NCI-H748 (cell line): ENCODE measurements around the gene TSEN54.

ENCODE experiments used
- DNase-seq: peaks from one replicate; lab custom pipeline; 2025; ENCODE audit not compliant: unreplicated experiment; lab: John Stamatoyannopoulos, UW

TSEN54 gene

DNA sequence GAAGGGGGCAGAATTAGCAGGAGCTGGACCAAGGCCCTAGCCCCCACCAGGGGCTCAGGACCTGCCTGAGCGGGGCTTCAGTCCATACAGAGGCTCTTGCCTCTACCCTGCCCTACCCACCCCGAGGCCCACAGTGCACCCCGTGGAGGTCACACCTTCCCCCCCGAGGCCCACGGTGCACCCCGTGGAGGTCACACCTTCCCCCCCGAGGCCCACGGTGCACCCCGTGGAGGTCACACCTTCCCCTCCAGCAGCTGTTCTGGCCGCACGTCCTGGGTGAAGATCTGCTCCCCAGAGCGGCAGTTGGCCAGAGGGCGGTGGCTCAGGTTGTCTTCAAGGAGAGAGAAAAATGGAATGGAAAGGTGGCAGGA is 12.4 kb upstream of the TSEN54 start:
- DNase-seq: no peak

DNA sequence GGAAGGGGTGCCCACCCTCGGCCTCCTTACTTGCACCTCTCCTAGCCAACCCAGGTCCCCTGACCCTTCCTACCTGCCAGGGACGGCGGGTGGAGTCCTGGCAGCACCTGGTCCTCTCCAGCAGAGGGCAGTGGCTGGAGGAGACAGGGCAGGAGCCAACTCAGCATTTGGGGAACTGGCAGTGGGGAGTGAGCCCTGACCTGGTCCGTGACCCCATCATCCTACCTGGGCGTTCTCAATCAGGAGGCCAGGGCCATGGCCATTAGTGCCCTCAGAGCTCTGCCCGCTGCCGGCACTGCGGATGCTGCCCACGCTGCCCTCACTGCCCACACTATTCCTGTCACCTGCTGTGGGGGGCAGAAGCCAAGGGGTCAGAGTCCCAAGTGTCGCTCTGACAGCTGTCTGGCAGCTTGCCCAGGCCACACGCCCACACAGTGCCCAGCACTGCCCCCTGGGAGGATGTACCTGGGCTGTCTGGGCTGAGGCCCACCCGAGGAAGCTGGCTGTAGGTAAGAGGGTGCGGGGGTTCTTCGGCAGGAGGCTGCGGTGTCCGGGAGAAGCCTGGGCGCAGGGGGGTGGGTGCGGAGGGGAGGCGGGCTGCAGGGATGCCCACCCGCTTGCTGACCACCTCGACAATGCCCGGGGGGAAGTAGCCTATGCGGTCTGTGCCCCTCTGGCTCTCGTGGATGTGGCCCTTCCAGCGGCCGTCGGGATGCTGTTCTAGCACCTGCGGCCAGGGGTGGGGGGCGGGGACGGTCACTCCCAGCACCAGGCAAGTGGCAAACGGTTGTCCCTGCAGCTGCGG is 11.8 kb upstream of the TSEN54 start:
- DNase-seq: peak; percentile 4

DNA sequence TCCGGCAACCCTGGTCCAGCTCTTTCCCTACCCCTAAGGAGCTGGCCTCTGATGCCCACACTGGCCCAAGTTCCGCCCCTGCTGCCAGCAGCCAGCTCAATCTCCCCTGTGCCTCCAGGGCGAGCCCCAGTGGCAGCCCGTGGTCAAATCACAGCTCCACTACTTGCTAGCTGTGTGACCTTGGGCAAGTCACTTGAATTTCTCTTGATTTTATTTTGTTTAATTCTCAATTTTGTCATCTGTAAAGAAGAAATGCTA is 11.2 kb upstream of the TSEN54 start:
- DNase-seq: no peak

DNA sequence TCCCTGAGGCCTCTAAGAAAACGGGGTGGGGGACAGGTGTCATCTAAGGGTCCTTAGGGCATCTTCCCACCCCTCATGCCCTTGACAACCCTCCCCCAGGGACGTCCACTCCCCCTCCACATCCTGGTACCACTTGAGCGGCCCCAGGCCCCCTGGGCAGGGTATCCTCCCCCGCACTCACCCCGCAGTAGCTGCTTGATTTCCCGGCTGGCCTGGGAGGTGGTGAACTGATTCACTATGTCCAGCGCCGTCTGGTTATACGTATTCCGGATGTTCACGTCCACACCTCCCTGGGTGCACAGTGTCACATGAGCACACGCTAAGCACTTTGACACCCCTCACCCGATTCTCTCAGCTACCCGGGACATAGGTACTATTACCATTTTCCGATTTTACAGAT is 10.7 kb upstream of the TSEN54 start:
- DNase-seq: no peak

DNA sequence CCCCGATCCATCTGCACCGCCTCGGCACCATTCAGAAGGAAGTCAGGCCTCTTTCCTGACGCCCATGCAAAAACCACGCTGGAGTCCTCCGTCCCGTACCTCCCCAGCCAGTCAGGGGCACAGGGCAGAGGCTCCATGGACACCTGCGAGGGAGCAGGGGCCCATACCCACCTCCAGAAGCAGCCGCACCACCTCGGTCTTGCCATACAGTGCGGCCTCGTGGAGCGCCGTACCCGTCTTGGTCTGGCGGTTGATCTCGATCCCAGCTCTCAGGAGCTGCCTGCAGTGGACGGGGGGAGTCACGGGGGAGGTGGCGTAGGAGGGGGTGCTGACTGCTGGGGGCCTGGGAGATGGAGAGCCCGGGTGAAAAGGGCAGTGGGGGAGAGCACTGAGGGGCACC is 10.2 kb upstream of the TSEN54 start:
- no peak for DNase-seq

DNA sequence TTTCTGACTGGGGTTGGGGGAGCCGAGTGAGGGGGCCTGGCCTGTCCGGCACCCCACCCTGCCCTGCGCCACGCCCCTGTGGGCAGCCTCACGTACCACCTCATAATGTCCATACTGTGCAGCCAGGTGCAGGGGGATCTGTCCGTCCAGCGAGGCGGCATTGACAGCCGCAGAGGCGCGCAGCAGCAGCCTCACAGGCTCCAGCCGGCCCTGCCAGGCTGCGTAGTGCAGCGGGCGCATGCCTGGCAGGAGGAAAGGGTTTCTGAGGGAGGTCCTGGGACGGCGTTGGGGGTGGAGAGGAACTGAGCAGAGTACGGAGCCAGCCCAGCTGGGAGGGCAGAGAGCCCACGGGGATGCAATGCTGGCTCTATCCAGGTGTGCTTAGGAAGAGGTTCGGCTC is 9.4 kb upstream of the TSEN54 start:
- DNase-seq: no peak

DNA sequence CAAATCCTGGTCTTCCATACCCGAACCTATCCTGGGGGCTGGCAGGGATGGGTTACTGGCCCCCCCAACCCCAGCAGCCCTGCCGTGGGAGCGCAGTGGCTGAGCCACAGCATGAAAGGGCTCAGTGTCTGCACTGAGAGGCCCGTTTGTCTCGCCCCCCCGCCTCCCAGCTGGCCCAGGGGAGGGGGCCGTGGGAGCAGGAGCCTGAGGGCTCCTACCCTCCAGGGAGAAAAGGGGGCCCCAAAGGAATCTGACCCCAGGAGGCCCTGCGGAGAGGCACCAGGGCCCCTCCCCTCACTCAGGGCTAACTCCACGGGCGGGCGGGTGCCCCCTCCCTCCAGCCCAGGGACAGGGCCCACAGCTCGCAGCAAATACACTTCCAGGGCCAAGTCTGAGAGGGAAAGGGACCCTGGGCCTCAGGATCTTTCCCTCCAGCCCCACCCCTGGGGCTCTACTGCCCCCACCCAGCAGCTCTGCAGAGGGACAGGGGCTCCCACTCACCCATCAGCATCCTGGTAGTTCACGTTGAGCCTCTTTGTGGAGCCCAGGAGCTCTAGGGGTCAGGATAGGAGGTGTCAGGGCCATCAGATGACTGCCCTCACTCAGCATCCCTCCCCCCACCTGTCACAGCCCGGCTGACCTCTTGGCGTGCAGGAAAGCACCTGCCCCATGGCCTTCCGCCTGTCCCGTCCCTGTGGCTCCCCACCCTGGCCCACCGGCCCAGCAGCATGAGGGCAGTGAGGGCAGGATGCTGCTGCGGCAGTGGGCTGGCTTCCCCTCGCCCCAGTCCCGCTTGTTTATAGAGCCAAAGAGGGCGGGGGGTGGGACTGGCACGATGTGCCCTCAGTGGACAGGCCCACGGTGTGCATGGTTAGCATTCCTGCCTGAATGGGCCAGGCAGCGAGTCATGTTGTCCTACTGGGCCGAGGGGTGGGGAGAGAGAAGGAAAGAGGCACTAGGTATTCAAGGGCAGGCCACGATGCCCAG is 8.3 kb upstream of the TSEN54 start:
- DNase-seq: no peak

DNA sequence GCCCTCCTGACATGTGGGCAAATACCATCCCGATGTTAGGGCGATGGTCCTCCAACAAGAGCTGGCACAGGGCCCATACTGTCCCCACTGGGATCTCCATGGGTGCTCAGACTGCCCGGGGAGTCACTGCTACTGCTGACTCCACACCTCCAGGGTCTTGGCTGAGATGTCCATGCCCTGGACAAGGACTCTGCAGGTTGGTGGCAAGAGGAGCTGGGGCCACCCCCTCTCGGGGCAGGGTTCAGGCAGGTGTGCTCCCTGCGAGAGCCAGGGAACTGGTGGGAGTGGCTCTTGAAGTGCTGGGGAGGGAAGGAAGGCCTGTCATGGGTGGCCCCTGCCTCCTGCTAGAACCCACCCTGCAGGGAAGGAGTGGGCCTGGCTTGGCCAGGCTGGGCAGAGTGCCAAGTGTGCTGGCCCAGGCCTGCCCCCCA is 7.4 kb upstream of the TSEN54 start:
- DNase-seq: no peak

DNA sequence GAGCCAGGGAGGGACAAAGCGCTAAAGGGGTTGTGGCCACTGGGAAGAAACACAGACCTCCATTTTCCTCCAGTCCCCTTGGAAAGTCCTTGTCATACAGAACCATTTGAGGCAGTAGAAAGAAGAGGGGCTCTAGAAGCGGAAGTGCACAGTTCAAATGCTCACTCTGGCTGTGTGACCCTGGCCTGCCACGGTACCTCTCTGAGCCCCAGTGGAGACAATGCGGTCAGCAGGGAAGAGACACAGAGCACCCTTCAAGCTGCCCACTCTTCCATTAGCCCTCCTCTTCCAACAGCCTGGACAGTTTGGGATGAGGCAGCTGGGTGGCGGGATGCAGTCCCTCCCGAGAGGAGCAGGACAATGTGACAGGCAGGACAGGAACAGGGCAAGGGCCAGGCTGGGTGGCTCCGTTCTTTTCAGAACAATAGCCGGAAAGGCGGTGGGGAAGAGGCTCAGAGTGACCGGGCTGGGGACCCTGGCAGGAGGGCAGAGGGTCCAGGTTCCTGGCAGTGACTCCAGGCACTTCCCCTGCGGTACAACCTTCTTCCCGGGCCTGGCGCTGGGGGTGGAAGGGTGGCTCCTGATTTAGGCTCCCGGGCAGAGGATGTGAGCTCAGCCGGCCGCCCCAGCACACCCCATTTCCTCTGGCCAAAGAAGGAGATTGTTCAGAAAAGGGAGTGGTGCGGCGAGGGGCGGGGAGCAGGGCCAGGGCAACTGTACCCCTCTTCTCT is 6.6 kb upstream of the TSEN54 start:
- DNase-seq: no peak

DNA sequence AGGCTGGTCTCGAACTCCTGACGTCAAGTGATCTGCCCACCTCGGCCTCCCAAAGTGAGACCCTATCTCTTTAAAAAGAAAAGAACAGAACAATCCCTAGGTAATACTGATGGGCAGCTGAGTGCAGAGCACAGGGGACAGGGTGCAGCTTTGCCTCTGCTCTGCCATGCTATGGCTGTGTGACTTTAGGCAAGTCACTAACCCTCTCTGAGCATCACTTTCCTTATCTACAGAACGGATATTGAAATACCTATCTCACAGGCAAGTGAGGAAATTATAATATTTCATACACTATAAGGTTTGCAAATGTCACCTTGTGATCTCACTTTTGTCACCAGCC is 5.1 kb upstream of the TSEN54 start:
- no peak for DNase-seq

DNA sequence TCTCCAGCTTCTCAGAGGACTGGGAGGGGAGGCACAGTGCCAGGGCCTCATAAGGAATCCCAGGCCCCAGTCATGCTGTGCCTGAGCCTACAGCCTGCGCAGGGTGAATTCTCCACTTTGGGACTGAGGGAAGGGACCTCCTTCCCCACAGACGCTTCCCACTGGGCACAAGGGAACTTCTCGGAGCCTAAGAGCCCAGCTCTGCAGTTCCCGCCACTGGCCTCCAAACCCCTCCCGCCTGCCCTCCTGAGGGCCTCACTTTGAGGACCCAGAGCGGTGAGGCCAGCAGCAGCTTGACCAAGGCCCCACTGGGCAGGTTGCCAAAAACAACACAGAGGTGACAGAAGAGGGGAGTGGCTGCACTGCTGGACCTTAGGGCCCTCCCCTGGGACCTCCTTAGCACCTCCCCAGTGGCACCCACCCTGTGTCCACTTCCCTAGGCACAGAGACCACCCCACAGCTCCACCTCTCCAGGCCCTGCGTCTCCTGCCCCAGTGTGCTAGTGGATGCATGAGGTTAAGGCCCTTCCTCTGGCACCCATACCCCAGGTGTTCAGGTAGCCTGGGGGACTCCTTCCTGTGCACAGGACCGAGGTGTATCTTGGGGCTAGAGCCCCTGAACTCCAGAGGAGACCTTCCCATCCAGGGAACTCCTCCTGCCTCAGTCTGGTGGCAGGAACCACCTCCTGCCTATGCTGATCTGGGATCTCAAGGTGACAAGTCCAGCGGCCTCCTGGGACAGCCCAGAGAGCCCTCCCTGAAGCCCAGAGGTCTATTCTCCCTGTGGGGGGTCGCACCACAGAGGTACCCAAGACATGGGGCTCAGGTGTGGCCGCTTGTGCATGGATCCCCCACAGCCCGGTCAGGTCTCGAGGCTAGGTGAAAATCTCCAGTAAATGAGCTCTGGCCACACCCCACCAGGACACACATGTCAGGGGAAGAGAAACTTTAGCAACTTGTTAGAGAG is 4.4 kb upstream of the TSEN54 start:
- DNase-seq: peak; percentile 30

DNA sequence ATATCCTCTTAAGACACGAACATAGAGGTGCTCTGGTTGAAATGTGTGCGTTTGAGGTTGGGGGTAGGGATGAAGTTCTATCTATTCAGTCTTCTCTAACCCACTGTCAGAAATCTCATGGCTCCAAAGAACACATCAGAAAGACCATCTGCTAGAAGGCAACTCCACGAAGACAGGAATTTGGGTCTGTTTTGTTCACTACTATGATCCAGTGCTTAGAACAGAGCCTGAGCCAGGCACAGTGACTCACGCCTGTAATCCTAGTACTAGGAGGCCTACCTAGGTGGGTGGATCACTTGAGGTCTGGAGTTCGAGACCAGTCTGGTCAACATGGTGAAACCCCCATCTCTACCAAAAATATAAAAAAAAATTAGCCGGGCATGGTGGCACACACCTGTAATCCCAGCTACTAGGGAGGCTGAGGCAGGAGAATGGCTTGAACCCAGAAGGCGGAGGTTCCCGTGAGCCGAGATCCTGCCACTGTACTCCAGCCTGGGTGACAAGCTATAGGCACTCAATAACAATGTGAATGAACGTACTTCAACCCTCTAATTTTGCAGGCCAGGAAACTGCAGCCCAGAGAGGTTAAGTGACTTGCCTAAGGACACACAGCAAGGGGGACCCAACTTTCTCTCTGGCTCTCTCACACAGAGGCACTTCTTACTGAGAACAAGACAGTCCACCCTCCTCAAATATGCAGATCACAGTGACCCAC is 3.2 kb upstream of the TSEN54 start:
- no peak for DNase-seq

DNA sequence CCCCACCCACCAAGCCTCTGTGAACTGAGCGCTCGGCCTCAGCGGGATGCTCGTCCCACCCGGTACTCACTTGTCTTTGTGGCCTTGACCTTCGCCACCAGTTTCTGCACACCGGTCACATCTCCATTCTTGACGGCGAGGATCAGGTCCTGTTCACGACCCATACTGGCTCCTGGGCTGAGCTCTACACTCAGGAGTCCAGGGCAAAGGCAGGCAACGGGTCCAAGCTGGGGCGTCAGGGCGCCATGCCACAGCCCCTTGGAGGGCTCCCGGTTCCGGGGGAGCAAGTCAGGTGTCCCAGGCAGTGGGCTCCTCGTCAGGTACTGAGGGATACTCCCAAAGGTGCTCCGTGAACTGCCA is 2.7 kb upstream of the TSEN54 start:
- DNase-seq: no peak

DNA sequence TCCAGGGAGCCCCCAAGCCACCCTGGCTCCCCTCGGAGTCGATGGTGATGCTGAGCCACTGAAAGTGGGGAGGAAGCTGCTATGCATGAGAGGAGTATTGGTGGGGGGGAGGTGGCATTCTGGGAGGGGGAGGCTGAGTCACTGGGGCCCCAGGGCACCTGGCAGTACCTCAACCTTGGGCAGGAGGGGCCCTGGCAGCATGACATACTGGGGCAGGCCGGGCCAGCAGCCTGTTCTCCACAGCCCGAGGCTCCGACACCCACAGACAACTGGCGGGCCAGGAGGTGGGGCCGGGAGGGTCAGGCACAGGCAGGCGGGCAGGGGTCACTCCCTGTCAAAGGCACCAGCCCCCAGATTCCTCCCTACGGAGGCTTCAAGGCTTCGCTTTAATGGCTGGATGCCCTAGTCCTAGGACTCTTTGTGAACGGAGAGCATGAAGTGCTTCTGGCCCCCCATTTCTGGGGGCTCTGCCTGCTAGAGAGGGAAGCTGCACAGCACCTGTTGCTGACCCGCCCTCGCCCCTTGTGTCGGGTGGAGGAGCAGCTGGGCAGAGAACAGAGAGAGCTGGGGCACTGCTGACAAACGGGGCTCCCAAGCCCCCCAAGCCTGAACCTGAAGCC is 1.9 kb upstream of the TSEN54 start:
- DNase-seq: peak; percentile 20

DNA sequence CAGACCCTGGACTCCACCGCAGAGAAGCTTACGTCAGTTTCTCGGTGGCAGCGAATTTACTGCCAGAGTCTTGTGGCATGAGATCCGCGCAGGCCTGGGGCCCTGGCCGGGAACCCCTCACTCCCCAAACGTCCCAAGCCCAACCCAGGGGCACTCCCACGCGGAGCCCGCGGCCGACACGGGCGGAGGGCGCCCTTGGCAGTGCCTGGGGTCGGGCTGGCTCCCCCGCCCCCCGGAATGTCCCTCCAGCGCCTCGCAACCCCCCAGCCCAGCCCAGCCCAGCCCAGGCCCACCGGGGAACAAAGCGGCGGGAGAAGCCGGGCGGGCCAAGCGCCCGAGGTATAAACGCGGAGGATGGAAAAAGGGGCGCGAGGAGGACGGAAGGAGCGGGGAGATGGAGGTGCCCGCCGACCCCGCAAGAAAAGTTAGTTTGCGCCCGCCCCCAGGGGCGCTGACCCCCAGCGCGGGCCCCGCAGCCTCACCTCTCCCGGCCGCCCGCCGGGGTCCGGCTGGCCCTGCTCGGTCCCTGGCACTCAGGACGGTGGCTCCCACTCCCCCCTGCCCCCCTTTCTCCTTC is 1.3 kb upstream of the TSEN54 start:
- no peak for DNase-seq

DNA sequence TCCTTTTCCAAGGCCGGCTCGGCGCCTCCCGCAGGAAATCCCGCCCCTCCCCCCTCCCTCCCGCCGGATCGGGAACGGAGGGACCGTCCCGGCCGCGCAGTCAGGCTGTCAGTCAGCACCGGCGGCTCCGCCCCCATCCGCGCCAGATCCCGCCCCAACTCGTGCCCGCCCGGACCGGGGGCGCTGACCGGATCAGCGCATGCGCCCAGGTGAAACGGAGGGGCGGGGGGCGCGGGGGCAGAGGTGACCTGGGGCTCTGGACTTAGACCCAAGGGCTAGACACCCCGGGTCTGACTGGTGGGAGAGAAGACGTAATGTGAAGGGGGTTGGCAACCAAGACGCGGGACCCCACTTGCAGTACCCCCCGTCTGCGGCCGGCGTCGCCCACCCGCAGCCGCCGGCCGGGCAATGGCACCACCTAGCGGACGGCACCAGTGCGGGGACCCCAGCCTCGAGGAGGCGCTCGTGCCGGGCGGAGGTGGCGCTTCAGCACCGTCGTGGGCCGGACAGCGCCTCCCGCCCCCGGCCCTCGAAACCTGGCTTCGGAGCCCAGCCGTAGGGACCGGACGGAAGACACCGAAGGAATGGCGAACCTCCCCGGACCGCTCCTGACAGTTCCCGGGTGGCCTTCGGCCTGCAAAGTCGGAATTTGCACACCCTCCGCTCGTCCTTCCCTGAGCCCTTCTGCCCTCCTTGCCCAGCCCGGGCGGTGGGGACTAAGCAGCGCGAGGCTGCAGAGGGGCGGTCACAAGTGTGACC is 653 bp upstream of the TSEN54 start, which contains the start of gene CASKIN2:
Gene CASKIN2, minus strand, starts transcription at position 42 of the 759 bp plus-strand sequence. CDS start 1,733 bp downstream, outside the sequence.
- peak; percentile 88 for DNase-seq

DNA sequence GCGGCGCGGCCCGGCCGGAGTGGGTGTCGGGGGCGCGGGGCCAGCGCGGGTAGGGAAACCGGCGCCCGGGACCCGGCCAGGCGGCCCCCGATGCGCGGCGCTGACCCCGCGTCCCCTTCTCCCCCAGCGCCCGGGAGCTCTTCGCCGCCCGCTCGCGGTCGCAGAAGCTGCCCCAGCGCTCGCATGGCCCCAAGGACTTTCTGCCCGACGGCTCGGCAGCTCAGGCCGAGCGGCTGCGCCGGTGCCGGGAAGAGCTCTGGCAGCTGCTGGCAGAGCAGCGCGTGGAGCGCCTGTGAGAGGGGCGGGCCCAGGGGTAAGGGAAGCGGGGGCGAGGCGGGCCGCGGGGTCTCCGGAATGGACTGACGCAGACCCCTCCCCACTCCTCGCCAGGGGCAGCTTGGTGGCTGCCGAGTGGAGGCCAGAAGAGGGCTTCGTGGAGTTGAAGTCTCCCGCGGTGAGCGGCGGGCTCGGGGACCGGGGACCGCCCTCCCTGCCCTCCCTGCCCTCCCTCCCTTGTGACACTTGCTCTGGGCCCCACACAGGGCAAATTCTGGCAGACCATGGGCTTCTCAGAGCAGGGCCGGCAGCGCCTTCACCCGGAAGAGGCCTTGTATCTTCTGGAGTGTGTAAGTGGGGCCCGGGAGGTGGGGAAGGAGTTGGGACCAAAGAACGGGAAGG is 430 bp downstream of the TSEN54 start:
- DNase-seq: peak; percentile 59

DNA sequence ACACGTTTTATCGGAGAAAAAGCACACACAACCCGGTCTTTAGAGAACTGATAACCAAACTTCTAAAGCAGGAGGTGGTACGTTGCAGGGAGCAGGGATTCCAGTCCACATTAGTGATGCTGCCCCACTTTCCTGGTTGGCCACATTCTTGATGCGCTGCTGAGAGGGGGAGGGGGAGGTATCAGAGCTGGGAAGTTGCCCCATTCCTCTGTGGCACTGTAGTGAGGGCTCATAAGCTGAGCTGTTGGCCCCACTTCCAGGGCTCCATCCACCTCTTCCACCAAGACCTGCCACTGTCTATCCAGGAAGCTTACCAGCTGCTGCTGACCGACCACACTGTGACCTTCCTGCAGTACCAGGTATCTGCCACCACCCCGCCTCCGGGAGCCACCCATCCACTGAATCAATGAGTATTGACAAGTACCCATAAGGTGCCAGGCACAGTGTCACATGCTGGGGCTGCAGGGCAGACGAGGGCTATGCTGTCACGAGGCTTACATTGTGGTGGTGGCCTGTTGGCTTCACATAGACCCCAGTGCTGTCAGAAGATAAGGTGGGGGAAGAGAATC is 1.1 kb downstream of the TSEN54 start:
- DNase-seq: peak; percentile 20
